ENCODE measurements around the gene CCDC187.

DNA sequence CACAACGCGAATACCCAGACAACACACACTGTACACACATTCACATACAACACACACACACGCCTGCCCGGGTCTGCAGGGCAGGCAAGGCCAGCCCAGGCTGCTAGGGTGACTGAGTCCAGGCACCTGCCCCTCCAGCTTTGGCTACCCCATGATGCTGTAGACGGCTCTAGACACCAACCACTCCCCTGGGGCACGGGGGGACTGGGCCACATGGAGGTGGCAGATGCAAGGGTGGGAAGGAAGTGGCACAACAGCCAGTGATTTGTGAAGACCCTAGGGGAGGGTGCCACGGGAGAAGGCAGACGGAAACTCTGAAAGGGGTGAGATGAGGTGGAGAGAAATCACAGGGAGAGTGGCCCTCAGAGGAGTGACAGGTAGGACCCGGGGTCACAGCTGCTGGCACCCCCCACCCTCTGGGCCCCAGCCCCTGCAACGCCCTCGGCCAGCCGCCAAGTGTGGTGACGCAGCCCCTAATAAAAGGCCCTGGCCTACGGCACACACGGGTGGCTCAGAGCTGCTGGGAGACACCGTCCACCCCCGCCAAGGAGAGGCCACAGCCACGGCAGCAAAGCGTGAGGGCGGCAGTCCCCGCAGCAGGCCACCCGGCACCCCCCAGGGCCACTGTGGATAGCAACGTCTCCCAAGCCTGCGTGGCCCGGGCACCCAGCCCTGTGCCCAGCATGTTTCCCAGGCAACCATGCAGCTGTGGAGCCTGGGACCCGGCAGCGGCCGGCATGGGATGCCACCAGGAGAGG, 6.6 kb upstream of the CCDC187 start:
- TF ChIP-seq, protein P1, sequence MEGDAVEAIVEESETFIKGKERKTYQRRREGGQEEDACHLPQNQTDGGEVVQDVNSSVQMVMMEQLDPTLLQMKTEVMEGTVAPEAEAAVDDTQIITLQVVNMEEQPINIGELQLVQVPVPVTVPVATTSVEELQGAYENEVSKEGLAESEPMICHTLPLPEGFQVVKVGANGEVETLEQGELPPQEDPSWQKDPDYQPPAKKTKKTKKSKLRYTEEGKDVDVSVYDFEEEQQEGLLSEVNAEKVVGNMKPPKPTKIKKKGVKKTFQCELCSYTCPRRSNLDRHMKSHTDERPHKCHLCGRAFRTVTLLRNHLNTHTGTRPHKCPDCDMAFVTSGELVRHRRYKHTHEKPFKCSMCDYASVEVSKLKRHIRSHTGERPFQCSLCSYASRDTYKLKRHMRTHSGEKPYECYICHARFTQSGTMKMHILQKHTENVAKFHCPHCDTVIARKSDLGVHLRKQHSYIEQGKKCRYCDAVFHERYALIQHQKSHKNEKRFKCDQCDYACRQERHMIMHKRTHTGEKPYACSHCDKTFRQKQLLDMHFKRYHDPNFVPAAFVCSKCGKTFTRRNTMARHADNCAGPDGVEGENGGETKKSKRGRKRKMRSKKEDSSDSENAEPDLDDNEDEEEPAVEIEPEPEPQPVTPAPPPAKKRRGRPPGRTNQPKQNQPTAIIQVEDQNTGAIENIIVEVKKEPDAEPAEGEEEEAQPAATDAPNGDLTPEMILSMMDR (IDR thresholded peaks at IDR 0.05; ENCODE audit: low read depth, low read length, poor library complexity, severe bottlenecking), result no peak
- no peak for TF ChIP-seq EZH2phosphoT487 (IDR thresholded peaks at IDR 0.05; ENCODE audit: borderline replicate concordance, low read length)
